Hindlimb muscle (tissue), 1 donor: ENCODE results near the gene TNNI2. TPM values are rescaled to one million over a fixed set of nuclear protein-coding genes. Genes with fewer than 3 reads are reported as not detected.
"Not testable (repeated sequence)": the region's sequence is repeated elsewhere in the genome, so short reads cannot be mapped to it uniquely, and the experiment has no call there.

Experiments
- DNase-seq: peaks from one replicate; pipeline ENCODE4 v3.0.0-alpha.2; 2013
- polyA plus RNA-seq: library from polyadenylated mRNA; unstranded; fragments of 120-200 nt; gene quantifications from one replicate; pipeline ENCODE4 v1.2.1, GENCODE V29; 2013; ENCODE audit not compliant: insufficient read length

TNNI2 gene
- polyA plus RNA-seq, 1 donor: 3,747 TPM

DNA sequence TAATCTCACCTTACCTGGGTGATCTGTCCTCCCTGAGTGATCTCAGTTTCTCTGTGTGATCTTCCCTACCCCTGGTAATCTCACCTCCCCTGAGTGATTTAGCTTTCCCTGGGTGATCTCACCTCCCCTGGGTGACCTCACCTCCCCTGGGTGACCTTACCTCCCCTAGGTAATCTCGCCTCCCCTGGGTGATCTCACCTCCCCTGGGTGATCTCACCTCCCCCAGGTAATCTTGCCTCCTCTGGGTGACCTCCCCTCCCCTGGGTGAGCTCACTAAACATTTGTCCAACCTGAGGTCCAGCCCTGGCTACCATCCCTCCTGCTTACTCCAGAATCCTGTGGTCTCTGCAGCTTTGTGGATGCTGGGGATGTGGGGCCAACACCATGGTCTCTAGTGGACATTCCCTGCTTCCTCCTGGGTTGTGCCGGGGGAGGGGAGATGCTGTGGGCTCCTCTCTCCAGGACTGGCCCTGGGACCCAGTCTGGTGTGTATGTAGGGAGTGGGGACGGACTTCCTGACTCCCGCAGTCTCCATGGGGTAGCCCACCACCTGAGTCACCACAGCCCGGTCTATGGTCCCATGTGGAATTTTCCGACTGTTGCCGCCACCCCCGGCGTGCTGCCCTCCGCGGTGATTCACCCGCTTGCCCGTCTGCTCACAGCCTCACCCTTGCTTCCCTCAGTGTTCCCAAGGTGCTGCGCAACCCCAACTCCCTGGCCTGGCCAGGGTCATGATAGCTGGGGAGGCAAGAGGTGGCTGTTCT is 24.0 kb downstream of the TNNI2 start:
- DNase-seq: no peak

DNA sequence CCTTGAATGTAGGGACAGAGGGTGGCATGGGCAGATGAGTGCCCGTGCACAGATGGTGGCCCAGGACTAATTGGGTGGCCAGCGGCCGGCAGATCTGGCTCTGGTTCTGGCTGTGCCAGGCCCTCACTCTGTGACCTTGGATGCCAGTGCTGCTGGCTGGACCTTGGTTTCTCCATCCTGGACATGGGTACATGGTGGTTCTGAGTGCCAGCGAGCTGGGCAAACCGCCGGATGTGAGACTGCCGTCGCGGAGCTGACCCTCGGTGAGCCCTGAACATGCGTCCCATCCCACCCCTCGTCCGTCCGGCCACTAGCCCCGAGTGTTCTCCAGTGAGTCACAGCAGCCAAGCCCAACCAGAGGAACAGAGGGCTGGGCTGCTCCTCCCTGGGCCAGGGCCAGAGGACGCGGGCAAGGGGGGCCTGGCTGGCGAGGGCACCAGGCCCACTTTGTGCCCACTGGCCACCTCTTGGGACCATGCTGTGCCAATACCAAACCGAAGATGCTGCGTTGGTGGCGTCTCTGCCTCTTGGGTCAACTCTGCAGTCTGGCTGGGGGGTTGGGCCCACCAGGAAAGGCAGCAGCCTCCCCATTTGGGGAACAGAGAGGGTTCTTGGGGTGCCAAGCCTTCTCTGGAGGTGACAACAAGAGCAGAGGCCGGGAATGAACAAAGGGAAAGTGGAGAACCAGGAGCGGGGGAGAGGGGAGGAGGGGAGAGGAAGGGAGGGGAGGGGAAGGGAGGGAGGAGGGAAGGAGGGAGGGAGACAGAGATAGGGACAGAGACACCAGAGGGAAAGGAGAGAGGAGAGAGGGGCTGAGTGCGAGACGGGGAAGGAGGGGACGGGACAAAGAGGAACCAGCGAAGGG is 24.8 kb downstream of the TNNI2 start:
- DNase-seq: peak; percentile 92

DNA sequence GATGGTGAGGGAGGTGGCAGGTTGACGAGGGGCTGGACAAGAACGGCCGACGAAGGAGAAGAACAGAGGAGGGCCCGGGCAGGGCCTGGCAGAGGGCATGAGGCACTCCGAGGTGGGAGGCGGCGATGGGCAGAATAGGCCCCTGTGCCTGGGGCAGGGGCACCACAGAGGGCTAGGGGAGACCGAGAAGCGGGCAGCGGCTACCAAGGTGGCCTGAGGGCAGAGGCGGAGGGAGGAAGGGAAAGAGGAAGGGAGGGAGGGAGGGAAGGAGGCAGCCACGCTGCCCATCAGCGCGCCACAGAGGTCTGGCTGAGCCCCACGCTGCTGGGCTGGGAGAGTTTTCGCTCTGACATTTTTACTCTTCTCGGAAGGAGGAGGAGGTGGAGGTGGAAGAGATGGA is 25.4 kb downstream of the TNNI2 start:
- DNase-seq: no peak

DNA sequence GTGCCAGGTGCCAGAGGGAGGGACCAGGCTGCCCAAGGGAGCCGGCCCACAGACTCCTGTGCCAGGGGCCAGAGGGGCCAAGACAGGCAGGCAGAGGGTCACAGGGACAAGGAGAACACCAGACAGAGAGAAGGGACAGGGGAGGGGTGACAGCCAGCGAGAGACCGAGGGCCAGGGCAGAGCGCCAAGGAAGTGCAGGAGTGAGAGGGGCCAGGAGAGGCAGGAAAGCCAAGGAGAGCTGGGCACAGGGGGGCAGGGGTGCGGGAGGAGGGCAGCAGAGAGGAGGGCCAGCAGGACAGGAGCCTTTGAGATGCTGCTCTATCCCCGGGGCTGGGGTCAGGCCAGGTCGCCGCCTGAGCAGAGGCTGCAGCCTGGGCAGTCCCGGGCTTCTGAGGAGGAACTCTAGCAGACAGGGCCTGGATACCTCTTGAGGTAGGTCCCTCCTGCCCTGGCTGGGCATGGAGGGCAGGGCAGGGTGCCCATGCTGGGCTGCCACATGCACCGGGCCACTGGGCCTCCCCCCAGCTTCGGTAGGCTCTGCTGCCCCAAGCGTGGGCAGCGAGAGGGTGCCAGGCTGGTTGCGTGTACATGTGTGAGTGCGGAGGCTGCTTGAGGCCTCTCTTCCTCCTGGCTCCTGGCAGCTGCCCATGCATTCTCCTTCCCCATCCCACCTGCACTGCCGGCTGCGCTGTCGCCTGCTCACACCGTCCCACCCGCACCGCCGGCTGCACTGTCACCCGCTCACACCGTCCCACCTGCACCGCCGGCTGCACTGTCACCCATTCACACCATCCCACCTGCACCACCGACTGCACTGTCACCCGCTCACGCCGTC is 26.3 kb downstream of the TNNI2 start:
- DNase-seq: no peak

DNA sequence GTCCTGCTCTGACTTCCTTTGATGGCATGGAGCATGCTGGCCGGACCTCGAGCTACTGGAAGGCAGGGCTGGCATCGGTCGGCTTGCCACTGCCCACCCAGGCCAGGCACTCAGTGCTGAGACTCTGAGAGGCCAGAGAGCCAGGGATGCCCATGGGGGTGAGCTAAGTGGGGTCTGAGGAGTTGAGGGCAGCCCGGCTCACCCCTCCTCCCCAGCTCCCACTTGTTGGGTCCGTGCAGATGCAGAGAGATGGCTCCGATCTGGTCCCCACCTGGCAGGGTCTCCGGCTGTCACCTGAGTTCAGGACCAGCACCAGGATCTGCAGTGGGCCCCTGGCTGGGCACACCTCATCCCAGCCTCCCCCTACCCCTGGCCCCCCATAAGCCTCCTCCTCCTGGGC is 27.4 kb downstream of the TNNI2 start:
- no peak for DNase-seq

DNA sequence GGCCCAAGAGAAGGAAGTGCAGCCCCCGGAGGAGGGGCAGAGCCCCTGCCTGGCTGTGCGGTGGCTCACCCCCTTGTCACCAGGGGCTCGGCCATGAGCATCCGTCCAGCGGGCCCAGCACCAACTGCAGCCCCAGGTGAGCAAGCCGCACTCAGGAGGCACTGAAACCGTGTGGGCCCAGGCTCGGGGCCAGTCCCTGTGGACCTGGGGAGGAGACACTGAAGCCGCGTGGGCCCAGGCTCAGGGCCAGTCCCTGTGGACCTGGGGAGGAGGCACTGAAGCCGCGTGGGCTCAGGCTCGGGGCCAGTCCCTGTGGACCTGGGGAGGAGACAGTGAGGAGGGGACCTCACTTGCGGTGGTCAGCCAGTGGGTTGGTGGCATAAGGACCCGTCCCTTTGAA is 28.0 kb downstream of the TNNI2 start:
- DNase-seq: no peak

DNA sequence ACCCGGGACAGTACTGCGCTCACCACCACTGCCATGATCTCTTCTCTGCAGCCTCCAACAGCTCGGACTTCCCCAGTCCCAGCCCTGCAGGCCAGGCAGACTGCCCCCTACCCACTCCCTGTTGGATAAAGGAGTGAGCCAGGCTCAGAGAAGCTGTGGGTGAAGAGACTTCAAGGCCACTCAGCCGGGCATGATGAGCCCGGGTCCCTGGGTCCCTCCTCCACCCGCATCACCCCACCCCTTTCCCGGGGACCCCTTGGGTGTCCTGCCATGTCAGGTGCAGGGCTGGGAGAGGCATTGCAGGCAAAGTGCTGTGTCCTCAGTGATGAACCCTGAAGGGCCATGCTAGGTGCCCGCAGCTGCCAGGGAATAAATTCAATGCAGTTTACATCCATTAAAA is 28.6 kb downstream of the TNNI2 start:
- no peak for DNase-seq

DNA sequence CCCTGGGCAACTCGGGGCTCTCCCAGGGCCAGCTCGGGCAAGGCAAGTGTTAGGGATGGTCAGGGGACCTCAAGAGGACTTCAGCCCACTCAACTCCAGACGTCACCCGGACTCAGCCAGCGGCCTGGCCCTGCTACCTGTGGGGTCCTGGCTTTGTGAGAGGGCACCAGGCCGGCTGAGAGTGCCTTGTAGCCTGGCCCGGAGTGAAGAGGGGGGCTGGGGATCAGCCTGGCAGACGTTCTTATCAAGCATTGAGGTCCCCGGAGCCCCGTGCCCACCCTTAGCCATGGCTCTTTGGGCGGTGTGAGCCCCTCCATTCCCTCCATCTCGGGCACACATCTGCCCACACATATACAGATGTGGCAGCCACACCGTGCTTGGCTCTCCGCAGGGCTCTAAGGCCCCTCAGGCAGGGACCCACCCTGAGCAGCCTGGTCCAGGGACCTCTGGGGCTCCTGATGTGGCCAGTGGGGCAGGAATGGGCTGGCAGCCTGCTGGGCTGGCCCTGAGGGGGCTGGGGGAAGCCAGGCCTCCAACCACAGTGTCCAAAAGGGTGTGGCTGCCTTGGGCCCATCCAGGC is 29.4 kb downstream of the TNNI2 start:
- DNase-seq: no peak

DNA sequence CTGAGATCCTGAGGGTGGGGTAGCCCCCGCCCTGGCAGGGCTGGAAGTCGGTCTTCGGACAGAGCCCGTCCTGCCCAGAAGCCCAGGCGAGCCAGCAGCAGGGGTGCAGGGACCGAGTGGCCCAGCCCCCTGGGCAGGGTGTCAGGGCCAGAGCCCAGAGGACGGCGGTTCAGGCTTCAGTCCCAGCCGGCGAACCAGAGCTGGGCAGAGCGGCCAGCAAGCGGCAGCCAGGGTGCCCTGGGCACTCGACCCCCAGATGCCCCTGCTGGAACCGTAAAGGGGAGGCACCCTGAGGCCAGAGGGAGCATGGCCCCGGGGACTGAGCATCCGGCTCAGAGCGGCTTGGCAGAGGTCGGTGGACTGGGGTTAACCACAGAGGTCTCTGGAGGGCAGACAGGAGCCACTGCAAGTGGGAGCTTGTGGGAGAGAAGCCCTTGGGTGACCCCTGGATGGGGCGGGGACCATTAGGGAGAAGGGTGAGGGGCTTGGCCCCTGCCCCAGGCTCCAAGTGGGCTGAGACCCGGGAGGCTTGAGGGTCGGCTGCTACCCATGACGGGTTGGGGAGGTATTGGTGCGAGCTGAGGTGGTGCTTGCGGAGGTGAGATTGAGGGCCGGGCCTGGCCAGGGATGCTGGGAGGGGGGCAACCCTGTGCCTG is 30.0 kb downstream of the TNNI2 start:
- no peak for DNase-seq

DNA sequence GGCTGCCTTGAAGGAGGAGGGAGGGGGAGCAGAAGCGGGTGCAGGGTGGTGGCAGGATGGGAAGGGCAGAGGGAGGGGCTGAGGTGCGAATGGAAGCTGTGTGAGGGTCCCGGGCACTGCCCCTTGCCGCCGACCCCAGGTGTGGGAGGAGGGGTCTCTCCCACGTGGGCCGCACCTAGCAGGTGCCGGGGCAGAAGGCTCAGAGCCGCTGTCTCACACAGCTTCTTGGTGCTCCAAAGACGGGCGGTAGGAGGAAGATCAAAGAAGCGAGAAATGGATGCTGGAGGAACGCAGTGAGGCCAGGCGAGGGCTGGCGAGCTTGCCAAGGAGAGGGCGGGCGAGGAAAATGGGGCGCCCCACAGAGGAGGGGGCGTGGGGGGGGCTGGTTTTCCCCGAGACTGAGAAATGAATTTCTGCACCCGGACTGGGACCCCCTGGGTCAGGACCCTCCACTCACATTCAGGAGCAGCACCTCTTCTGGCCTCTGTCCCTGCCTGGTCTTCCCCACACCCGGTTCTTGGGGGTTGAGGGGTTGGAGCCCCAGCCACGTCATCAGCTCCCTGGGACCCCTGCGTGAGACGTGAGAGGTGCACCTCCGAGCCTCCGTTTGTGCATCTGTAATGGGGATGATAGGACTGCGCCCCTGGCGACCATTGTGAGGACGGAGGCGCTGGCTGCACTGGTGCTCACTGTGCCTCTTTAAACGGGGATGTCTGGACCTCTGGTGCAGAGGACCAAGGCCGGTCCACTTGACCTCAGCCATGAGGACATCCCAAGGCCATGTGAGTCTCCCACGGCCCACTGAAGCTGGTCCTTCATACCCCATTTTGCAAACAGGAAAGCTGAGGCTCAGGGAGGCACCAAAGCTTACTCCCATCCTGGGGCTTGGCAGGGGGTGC is 30.9 kb downstream of the TNNI2 start:
- DNase-seq: no peak

DNA sequence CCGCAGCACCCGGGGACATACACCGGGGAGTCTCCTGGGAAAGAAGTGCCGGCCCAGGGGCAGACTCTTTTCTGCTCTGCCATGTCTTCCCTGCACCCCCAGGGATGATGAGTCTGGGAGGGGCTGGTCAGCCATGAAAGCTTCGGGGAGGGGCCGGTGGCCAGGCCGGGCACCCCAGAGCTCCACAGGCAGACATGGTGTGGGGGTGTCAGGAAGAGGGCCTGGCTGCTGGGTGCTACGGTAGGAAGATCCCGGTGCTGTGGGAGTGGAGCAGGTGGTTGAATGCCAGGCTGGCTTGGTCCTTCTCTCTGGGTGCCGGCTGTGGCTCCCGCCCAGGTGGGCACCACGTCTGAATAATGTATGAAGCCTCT is 31.5 kb downstream of the TNNI2 start:
- DNase-seq: no peak

DNA sequence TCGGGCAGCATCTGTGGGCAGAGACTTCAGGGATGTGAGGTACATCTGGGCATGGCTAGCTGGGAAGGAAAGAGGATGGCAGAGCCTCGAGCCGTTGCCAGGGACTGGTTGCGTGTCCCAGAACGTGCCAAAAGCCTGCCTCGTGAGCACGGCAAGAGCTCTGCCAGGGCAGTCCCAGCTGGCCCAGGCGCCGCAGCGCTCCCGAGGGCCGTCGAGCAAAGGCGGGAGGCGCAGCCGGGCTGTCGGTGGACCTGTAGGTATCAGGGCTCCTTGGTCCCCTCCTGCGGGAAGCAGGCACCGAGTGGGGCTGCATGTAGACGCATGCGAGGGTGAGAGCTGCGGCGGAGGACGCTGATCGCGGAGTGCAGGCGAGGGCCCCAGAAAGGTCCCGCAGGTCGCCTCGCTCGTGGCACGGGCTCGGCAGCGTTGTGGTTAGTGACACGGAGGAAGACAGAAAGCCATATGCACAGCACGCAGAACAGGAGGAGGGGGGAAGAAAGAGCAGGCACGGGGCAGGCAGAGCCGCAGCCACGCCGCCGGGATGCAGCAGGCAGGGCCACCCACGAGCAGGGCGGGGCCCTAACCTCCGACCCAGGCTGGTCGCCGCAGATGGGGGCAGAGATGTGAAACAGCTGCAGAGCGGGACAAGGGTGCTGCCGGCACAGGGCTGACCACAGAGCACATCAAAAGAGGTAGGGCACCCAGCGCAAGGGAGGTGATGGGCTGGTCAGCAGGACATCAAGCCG is 32.1 kb downstream of the TNNI2 start:
- no peak for DNase-seq

DNA sequence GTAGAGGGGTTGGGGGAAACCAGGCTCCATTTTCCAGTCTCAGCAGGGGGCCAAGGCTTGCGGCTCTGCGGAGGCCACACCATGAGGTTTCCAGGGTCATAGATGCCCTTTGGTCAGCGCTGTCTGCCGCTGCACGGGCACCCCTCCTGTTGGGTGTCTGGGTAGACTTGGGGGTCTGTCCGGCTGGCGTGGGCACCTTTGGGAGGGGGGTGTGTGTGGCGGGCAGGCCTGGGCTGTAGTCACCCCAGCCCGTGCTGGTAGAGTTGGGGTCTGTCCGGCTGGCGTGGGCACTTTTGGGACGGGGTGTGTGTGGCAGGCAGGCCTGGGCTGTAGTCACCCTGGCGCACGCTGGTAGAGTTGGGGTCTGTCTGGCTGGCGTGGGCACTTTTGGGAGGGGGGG is 32.8 kb downstream of the TNNI2 start:
- no peak for DNase-seq

DNA sequence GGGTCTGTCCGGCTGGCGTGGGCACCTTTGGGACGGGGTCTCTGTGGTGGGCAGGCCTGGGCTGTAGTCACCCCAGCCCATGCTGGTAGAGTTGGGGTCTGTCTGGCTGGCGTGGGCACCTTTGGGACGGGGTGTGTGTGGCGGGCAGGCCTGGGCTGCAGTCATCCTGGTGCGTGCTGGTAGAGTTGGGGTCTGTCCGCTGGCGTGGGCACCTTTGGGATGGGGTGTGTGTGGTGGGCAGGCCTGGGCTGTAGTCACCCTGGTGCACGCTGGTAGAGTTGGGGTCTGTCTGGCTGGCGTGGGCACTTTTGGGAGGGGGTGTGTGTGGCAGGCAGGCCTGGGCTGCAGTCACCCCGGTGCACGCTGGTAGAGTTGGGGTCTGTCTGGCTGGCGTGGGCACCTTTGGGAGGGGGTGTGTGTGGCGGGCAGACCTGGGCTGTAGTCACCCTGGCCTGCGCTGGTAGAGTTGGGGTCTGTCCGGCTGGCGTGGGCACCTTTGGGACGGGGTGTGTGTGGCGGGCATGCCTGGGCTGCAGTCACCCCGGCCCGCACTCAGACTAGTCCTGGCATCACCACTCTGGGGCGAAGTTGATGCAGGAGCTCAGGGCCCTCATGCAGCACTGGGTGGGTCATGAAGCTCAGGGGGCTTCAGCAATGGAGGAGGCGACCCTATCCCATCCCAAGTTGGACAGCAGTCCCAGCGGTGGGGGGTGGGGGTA is 33.6 kb downstream of the TNNI2 start:
- DNase-seq: no peak

DNA sequence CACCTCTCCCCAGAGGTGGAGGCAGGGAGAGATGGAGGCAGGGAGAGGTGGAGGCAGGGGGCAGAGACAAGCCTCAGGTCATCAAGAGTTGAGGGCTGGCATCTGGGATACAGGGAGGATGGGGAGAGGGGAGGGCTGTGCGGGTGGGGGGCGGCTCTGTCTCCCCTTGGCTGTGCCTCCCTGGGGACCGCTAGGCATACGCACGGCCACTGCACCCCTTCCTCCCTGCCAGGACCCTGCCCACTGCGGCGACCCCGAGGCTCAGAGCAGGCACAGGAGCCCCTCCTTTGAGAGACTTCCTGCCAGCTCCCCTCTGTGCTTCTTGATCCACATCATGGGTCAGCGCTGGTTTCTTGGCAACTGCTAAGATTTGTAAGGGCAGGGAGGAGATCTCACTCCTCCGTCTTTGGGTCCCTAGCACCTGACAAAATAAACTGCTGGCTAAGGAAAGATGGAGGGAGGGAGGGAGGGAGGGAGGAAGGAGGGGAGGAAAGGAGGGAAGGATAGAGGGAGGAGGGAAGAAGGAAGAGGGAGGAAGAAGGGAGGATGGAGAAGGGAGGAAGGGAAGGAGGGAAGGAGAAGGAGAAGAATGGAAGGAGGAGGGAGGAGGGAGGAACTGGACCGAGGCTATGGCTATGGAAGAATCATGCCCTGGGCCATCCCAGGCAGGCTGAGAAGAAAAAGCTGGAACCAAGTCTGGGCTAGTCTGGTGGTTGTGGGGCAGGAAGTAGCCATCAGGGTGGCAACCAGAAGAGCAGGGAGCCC is 34.4 kb downstream of the TNNI2 start:
- no peak for DNase-seq

DNA sequence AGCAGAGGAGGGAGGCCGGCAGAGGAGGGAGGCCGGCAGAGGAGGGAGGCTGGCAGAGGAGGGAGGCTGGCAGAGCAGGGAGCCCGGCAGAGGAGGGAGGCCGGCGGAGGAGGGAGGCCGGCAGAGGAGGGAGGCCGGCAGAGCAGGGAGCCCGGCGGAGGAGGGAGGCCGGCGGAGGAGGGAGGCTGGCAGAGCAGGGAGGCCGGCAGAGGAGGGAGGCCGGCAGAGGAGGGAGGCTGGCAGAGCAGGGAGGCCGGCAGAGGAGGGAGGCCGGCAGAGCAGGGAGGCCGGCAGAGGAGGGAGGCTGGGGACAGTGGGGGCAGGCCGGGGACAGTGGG is 35.0 kb downstream of the TNNI2 start:
- not testable (repeated sequence) for DNase-seq

DNA sequence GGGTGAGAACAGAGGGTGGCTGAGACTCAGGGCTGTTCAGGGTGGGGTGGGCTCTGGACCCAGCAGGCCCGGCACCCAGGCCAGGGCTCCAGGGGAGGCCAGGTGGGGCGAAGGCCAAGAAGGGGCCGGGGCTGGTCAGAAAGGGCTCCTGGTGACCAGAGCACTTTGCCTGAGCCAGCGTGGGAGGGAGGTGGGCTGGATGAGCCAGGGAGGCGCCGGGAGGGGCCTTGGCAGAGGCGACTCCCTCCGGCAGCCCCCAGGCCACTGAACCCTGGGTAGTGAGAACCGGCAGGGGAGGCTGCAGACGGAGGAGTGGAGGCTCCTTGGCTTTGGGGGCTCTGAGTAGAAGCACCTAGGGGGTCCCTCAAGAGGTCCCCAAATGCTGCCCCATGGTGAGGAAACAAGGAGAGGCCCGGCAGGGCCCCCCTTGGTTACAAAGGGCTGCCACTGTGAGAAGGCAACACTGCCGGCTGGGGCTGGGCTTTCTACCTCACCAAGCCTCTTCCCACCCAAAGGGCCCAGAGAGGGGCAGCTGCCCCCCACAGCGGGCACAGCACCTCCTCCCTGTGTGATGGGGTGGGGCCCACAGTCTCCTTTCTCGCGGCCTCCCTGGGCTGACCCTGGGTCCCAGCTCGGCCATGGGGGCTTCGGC is 35.8 kb downstream of the TNNI2 start:
- DNase-seq: not testable (repeated sequence)

DNA sequence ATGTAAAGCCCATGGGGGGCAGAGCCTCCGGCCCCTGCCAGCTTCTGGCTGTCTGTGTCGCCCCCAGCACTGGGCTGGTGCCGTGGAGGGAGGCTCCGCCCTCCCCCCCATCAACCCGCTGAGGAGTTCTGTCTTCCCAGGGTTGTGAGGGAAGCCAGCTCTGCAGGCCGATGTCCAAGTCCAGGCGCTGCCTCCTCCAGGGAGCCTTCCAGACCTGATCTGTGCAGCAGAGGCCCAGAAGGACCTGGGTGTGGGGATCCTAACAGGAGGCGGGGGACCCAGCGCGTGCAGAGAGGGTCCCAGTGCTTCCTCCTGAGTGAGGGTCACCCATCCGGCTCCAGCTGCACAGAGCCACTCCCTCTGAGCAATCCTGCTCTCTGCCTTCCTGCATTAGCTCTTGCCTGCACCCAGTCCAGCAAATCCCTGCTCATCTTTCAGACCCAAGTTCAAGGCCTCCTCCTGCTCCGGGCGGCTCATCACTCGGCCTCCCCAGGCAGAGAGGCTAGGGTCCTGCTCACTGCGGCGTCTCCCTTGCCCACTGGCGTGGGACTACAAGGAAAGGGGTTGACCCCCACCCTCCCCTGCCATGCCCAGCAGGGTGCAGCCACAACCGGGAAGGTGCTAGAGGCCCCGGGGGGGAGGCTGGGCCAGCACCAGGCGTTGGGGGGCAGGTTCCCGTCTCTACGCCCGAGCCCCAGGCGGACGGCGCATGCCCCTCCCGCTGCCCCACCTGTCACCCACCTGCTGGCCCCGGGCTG is 36.5 kb downstream of the TNNI2 start:
- no peak for DNase-seq
